Heart right ventricle (tissue), 16 donors: Measurements from ENCODE around the gene CAPZB. TPM values are rescaled to one million over a fixed set of nuclear protein-coding genes. Genes with fewer than 3 reads are reported as not detected.

ENCODE experiments used
- ATAC-seq, 8 donors: fragments of 200-7000 bp; cut with Tn5 transposase; one replicate each; pipeline ENCODE4 v1.9.1; 2020; ENCODE audit warnings: mild to moderate bottlenecking in 8 of 8, moderate library complexity in 8 of 8, moderate number of reproducible peaks in 1 of 8
- DNase-seq, 2 donors: peaks; one replicate each; pipeline ENCODE4 v3.0.0-alpha.2; 2020
- H3K27ac ChIP-seq, 10 donors: fragments of 200-600 bp; sonication (generic) in 2 of 10; one replicate each; pipeline versions ENCODE4 v1.5.0 to v1.8.0; 2020 to 2022; ENCODE audit warnings: mild to moderate bottlenecking in 3 of 10
- H3K27me3 ChIP-seq, 7 donors: fragments of 200-600 bp; one replicate each; pipeline ENCODE4 v1.8.0; 2021 to 2022; ENCODE audit warnings: mild to moderate bottlenecking in 2 of 7
- H3K36me3 ChIP-seq, 9 donors: fragments of 200-600 bp; sonication (generic) in 1 of 9; one replicate each; pipeline versions ENCODE4 v1.5.0 to v1.8.0; 2020 to 2022; ENCODE audit warnings: mild to moderate bottlenecking in 2 of 9
- H3K4me1 ChIP-seq, 9 donors: fragments of 200-600 bp; sonication (generic) in 1 of 9; one replicate each; pipeline versions ENCODE4 v1.5.0 to v1.8.0; 2020 to 2022; ENCODE audit warnings: mild to moderate bottlenecking in 4 of 9
- H3K4me3 ChIP-seq, 10 donors: fragments of 200-600 bp; sonication (generic) in 2 of 10; one replicate each; pipeline versions ENCODE4 v1.5.0 to v1.8.0; 2020 to 2022; ENCODE audit warnings: mild to moderate bottlenecking in 7 of 10, moderate library complexity in 2 of 10
- H3K9me3 ChIP-seq, 11 donors: fragments of 200-600 bp in 10 of 11; sonication (generic) in 2 of 11; one replicate each; pipeline versions ENCODE4 v1.5.0 to v1.8.0; 2013 to 2022; ENCODE audit warnings: mild to moderate bottlenecking in 2 of 11, control low read depth in 1 of 11, moderate library complexity in 1 of 11
- WGBS, 2 donors: extraction: QIAGEN DNeasy Blood & Tissue Kit; methylation state at CpG; one replicate each; pipeline ENCODE4 v1.1.7; 2013; ENCODE audit warnings: inconsistent platforms in 1 of 2; 5-methylcytosine and 5-hydroxymethylcytosine counted together
- intact Hi-C, 10 donors: fragments of 100-400 bp; cut with DNase I; formaldehyde crosslinking; loops; one replicate each; pipeline versions ENCODE4 v1.11.1 to v1.14.2; 2022
- polyA plus RNA-seq, 2 donors: library from polyadenylated mRNA; stranded (reverse); fragments of 200-250 nt; gene quantifications; one replicate each; pipeline ENCODE4 v1.2.3, GENCODE V29; 2013
- total RNA-seq, 10 donors: library from RNA; stranded (reverse); fragmentation: NEBNext Ultra II Directional in 3 of 10; extraction: Animal tissue kit (Norgen Biotek cat#: 25700) in 3 of 10; gene quantifications; one replicate each; pipeline versions ENCODE4 v1.2.1 to v1.2.4, GENCODE V29; 2021 to 2023
- TF ChIP-seq, protein P1 (sequence below), 9 donors: fragments of 200-600 bp; sonication (generic) in 2 of 9; IDR thresholded peaks; one replicate each; pipeline versions ENCODE4 v1.5.0 to v1.8.0; 2021 to 2022; ENCODE audit warnings: antibody characterized with exemption in 9 of 9, mild to moderate bottlenecking in 5 of 9, moderate library complexity in 1 of 9
- donor health status: Arrhythmogenic right ventricular cardiomyopathy.
- donor health status: ischemic (EF 13 %, LVEDD 7.1; RV severe dilation, severe dysfunction).
- donor health status: healthy with polysubstance abuse.
- donor health status: DM: no; HTN: yes; CAD: no.
- donor health status: DM: no; HTN: no; CAD: no.
- donor health status: ischemic (EF 25% LVEDD 6.9; RV normal size, moderate dysfunction).
- donor health status: ischemic (EF 25% LVEDD 5.7; RV mildly dilated, moderate dysfunction).
- donor health status: healthy.
- donor health status: DM: yes; HTN: yes; CAD: no.
- donor health status: Ischemic cardiomyopathy.
- donor health status: ischemic (EF 35%, LVEDD 5.7; RV mildly dilated, moderate dysfunction).
- donor health status: nonischemic (EF 11% LVEDD 7.7; RV severe dilation, severe dysfunction).
- donor health status: DM: yes; HTN: yes; CAD: no.
- donor health status: PGD.
- donor health status: ischemic (EF 29% LVEDD 5.4; RV normal size, mild dysfunction).
- donor health status: nonischemic (EF 23%, LVEDD 6.1; RV moderate dilation, normal function).

Gene CAPZB
- total and polyA plus RNA-seq, 12 donors = 158 to 307 (median 228) TPM

GRCh38 chr1:19461220-19461554 lies 24.2 kb downstream of the CAPZB start:
- TF ChIP-seq, protein P1, sequence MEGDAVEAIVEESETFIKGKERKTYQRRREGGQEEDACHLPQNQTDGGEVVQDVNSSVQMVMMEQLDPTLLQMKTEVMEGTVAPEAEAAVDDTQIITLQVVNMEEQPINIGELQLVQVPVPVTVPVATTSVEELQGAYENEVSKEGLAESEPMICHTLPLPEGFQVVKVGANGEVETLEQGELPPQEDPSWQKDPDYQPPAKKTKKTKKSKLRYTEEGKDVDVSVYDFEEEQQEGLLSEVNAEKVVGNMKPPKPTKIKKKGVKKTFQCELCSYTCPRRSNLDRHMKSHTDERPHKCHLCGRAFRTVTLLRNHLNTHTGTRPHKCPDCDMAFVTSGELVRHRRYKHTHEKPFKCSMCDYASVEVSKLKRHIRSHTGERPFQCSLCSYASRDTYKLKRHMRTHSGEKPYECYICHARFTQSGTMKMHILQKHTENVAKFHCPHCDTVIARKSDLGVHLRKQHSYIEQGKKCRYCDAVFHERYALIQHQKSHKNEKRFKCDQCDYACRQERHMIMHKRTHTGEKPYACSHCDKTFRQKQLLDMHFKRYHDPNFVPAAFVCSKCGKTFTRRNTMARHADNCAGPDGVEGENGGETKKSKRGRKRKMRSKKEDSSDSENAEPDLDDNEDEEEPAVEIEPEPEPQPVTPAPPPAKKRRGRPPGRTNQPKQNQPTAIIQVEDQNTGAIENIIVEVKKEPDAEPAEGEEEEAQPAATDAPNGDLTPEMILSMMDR (IDR thresholded peaks at IDR 0.05) = no peak
- Histone ChIP-seq H3K27me3 (no peaks in the 10 kb centered on the region), H3K4me1 (peaks cover 31 to 99% (median 78%) of the 10 kb centered on the region in 9 donors), H3K27ac (peak overlapping the region in 2 of 10 donors; percentile 16 to 90), H3K9me3 (no peaks in the 10 kb centered on the region), H3K4me3 (no peak overlapping the region), H3K36me3 (peaks cover 0 to 18% (median 0%) of the 10 kb centered on the region in 9 donors)
- 80 to 81% methylated on average over 6 of the region's 6 CpGs for WGBS, 2 donors
- DNase-seq (no peak), ATAC-seq (no peak)
- intact Hi-C loops = no loop called here

- TF ChIP-seq, protein P1 (IDR thresholded peaks at IDR 0.05) = no peak
- no peak for ATAC-seq
- WGBS, 2 donors = 85 to 91% methylated on average over 12 of the region's 12 CpGs
- Histone ChIP-seq H3K4me1 (peaks cover 34 to 99% (median 78%) of the 10 kb centered on the region in 9 donors), H3K27me3 (no peaks in the 10 kb centered on the region), H3K9me3 (no peaks in the 10 kb centered on the region), H3K4me3 (no peak overlapping the region), H3K27ac (peak overlapping the region in 2 of 10 donors; percentile 16 to 90), H3K36me3 (peaks cover 0 to 13% (median 0%) of the 10 kb centered on the region in 9 donors)
- DNase-seq = no peak
- intact Hi-C loops = no loop called here
Observed at GRCh38 chr1:19460535-19461219, 24.7 kb downstream of the CAPZB start.

GRCh38 chr1:19458815-19459417 lies 26.4 kb downstream of the CAPZB start:
- no peaks in the 10 kb centered on the region for H3K9me3 ChIP-seq
- H3K4me1 ChIP-seq = peaks cover 48 to 99% (median 88%) of the 10 kb centered on the region in 9 donors
- intact Hi-C loops = no loop called here
- no peaks in the 10 kb centered on the region for H3K27me3 ChIP-seq
- H3K27ac ChIP-seq = peak overlapping the region in 9 of 10 donors; percentile 20 to 90 (median 52)
- DNase-seq (peak in 1 of 2 donors; percentile 46), ATAC-seq (peak in 6 of 8 donors; percentile 23 to 76 (median 69))
- H3K36me3 ChIP-seq = peaks cover 0 to 10% (median 0%) of the 10 kb centered on the region in 9 donors
- WGBS, 2 donors = 48 to 49% methylated on average over 6 of the region's 6 CpGs
- TF ChIP-seq, protein P1 (IDR thresholded peaks at IDR 0.05) = peak in 1 of 9 donors; percentile 18
- H3K4me3 ChIP-seq = no peak overlapping the region

- 40 to 59% methylated on average over 8 of the region's 8 CpGs for WGBS, 2 donors
- Histone ChIP-seq H3K4me3 (no peak overlapping the region), H3K9me3 (no peaks in the 10 kb centered on the region), H3K27me3 (no peaks in the 10 kb centered on the region), H3K27ac (peak overlapping the region in 6 of 10 donors; percentile 33 to 90 (median 60)), H3K36me3 (peaks cover 0 to 10% (median 0%) of the 10 kb centered on the region in 9 donors), H3K4me1 (peaks cover 49 to 99% (median 89%) of the 10 kb centered on the region in 9 donors)
- no peak for ATAC-seq
- TF ChIP-seq, protein P1 (IDR thresholded peaks at IDR 0.05) = no peak
- intact Hi-C loops = no loop called here
- DNase-seq = no peak
Observed at GRCh38 chr1:19457607-19458006, 27.7 kb downstream of the CAPZB start.
